HepG2 (cell line): ENCODE measurements around the gene CASKIN2. TPM values are rescaled to one million over a fixed set of nuclear protein-coding genes. Genes with fewer than 3 reads are reported as not detected.
A peak's percentile ranks its signal among the peaks of the same experiment; 100 is the strongest.

Experiments used
- CCDC6 ChIP-seq: sonication (generic); formaldehyde crosslinking; IDR thresholded peaks from 2 replicates; pipeline ENCODE4 v1.8.1; 2022; ENCODE audit warnings: mild to moderate bottlenecking, missing genetic modification reagents, moderate library complexity
- EZH2 ChIP-seq: conservative IDR thresholded peaks from 2 replicates; pipeline ENCODE4 v1.6.1; 2012; ENCODE audit warnings: mild to moderate bottlenecking, low read depth, low read length, moderate library complexity
- FLYWCH1 ChIP-seq: sonication (generic); formaldehyde crosslinking; IDR thresholded peaks from 2 replicates; pipeline ENCODE4 v1.8.1; 2023; ENCODE audit warnings: mild to moderate bottlenecking, missing genetic modification reagents
- KDM4B ChIP-seq: sonication (generic); formaldehyde crosslinking; IDR thresholded peaks from 2 replicates; pipeline ENCODE4 v1.4.0; 2020; ENCODE audit warnings: missing genetic modification reagents
- KDM5B ChIP-seq: sonication (generic); formaldehyde crosslinking; IDR thresholded peaks from 2 replicates; pipeline ENCODE4 v1.4.0; 2020; ENCODE audit warnings: missing genetic modification reagents, mild to moderate bottlenecking, borderline replicate concordance
- MBNL3 ChIP-seq: fragments of 250-450 bp; sonication (Bioruptor Pico); conservative IDR thresholded peaks from 2 replicates; pipeline ENCODE4 v1.8.0; 2022; ENCODE audit warnings: mild to moderate bottlenecking, inconsistent platforms
- MIER3 ChIP-seq: IDR thresholded peaks from 2 replicates; pipeline ENCODE4 v1.6.1; 2016; ENCODE audit warnings: missing compliant biosample characterization, borderline replicate concordance
- NFAT5 ChIP-seq: sonication (generic); formaldehyde crosslinking; IDR thresholded peaks from 2 replicates; pipeline ENCODE4 v1.4.0; 2020; ENCODE audit warnings: missing genetic modification reagents
- PHF5A ChIP-seq: IDR thresholded peaks from one replicate; pipeline ENCODE4 v1.6.1; 2018; ENCODE audit warnings: low read depth, missing genetic modification reagents; ENCODE audit not compliant: unreplicated experiment
- PRDM10 ChIP-seq: sonication (generic); formaldehyde crosslinking; IDR thresholded peaks from 2 replicates; pipeline ENCODE4 v1.4.0; 2020; ENCODE audit warnings: low read depth, missing genetic modification reagents
- PRDM4 ChIP-seq: sonication (generic); formaldehyde crosslinking; IDR thresholded peaks from 2 replicates; pipeline ENCODE4 v1.9.0; 2021; ENCODE audit warnings: missing genetic modification reagents, borderline replicate concordance
- TAF15 ChIP-seq: fragments of 200-400 bp; formaldehyde crosslinking; IDR thresholded peaks from one replicate; pipeline ENCODE4 v1.6.1; 2018; ENCODE audit warnings: mild to moderate bottlenecking, low read depth, low read length; ENCODE audit not compliant: poor library complexity, severe bottlenecking
- TBX2 ChIP-seq: sonication (generic); formaldehyde crosslinking; IDR thresholded peaks from 2 replicates; pipeline ENCODE4 v1.5.0; 2020; ENCODE audit warnings: missing genetic modification reagents, mild to moderate bottlenecking, borderline replicate concordance
- TSC22D2 ChIP-seq: sonication (generic); formaldehyde crosslinking; IDR thresholded peaks from 2 replicates; pipeline ENCODE4 v1.5.1; 2020; ENCODE audit warnings: missing genetic modification reagents, mild to moderate bottlenecking, borderline replicate concordance
- ZNF20 ChIP-seq: sonication (generic); formaldehyde crosslinking; IDR thresholded peaks from 2 replicates; pipeline ENCODE4 v1.4.0; 2020; ENCODE audit warnings: mild to moderate bottlenecking, moderate library complexity, missing genetic modification reagents
- ZNF547 ChIP-seq: sonication (generic); formaldehyde crosslinking; IDR thresholded peaks from 2 replicates; pipeline ENCODE4 v1.5.1; 2020; ENCODE audit warnings: mild to moderate bottlenecking, missing genetic modification reagents
- ZNF567 ChIP-seq: sonication (generic); formaldehyde crosslinking; IDR thresholded peaks from 2 replicates; pipeline ENCODE4 v1.8.1; 2023; ENCODE audit warnings: mild to moderate bottlenecking, missing genetic modification reagents, borderline replicate concordance
- ZSCAN9 ChIP-seq: IDR thresholded peaks from 2 replicates; pipeline ENCODE4 v1.6.1; 2016; ENCODE audit warnings: borderline replicate concordance
- polyA plus RNA-seq, 8 experiments: library from polyadenylated mRNA; depleted of rRNA in 3 of 8; stranded (reverse) in 7 of 8; unstranded in 1 of 8; fragments of >200 nt; fragmentation: Illumina TruSeq in 4 of 8; extraction: Trizol in 4 of 8; gene quantifications; 2 replicates each; pipeline versions ENCODE4 v1.2.1 to v1.2.3, GENCODE V29; 2011 to 2016; ENCODE audit warnings: low read depth in 4 of 8, missing spikeins in 1 of 8, mixed read lengths in 1 of 8; ENCODE audit not compliant: insufficient read depth in 1 of 8
- total RNA-seq, 5 experiments: library from RNA; depleted of rRNA; stranded (reverse); fragments of >200 nt; fragmentation: Illumina TruSeq; extraction: Trizol; gene quantifications; 2 replicates each; pipeline ENCODE4 v1.2.3, GENCODE V29; 2016; ENCODE audit warnings: low read depth in 1 of 5

The CASKIN2 gene
- total and polyA plus RNA-seq, 2 of the 13 experiments (the other 11 are each of a cell fraction or from before 2014, with no cell fraction given), result 5.2 to 7.8 TPM

- TF ChIP-seq CCDC6 (CRISPR knock-in tag), result no peak; the same call in 1 of the 2 replicates
- no peak for TF ChIP-seq ZNF20 (CRISPR knock-in tag)
- peak; percentile 96 for TF ChIP-seq TBX2
- TF ChIP-seq ZNF567, result peak; percentile 96
- no peak for TF ChIP-seq NFAT5
- TF ChIP-seq KDM5B (CRISPR knock-in tag), result peak; percentile 92
- TF ChIP-seq MBNL3 (CRISPR knock-in tag), result no peak
- TF ChIP-seq ZSCAN9, result peak; percentile 91; the same call in 1 of the 2 replicates
- TF ChIP-seq PRDM4 (CRISPR knock-in tag), result no peak
- no peak for TF ChIP-seq TAF15
- TF ChIP-seq KDM4B (CRISPR knock-in tag), result peak; percentile 98
- peak; percentile 79; the same call in 1 of the 2 replicates for TF ChIP-seq MIER3 (CRISPR knock-in tag)
- peak; percentile 62 for TF ChIP-seq TSC22D2 (CRISPR knock-in tag)
- TF ChIP-seq PHF5A (CRISPR knock-in tag), result peak; percentile 43
- TF ChIP-seq EZH2, result no peak
- peak; percentile 83; the same call in 1 of the 2 replicates for TF ChIP-seq ZNF547
- no peak for TF ChIP-seq FLYWCH1 (CRISPR knock-in tag)
- peak; percentile 73 for TF ChIP-seq PRDM10 (CRISPR knock-in tag)
Measured at GRCh38 chr17:75557075-75557851, 41.9 kb upstream of the CASKIN2 start (continued).
